GM18508 (cell line): Measurements from ENCODE around the gene RPRD2.
A peak's percentile ranks its signal among the peaks of the same experiment; 100 is the strongest.
"Not testable (repeated sequence)": the region's sequence is repeated elsewhere in the genome, so short reads cannot be mapped to it uniquely, and the experiment has no call there.

Experiments used
- ATAC-seq: cut with Tn5 transposase; IDR thresholded peaks from one replicate; pipeline ENCODE4 v1.9.1; 2021; ENCODE audit warnings: moderate number of reproducible peaks; ENCODE audit not compliant: insufficient read depth, unreplicated experiment

The RPRD2 gene

DNA sequence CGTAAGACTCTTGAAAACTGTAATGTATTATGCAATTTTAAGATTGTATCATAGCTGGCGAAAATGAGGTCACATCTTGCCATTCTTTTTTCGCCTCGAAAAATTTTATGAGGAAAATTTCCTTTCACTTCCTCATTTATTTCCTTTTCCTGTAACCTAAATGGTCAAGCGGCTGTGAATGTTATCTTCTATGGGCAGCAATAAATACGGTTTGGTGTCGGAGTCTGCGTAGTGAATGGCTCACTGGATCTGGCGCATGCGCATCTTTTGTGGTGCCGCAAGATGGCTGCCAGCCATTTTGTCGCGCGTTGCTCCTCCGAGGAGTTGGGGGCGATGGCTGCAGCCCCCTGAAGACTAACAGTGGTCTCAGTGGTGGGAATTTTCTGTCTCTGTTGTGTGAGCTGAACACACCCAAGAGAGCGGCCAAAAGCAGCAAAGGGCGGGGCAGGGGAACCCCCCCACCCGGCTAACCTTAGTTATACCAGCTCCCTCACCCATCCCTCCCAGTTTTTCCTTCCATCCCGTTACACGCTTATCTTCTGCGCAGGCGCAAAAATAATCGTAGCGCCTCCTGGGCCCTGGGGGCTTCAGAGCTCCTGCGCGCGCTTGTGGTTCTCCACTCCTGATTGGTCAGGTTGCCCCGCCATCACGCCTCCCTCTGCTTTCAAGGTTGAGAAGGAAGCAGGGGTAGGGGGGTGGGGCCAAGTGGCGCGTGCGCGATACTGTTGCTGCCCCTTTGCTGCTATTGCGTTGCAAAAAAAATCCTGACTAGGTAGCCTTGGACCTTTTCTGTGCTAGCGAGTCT lies at the start of gene RPRD2:
RPRD2 (plus strand) TSS at position 722 of the 805 bp plus-strand sequence. CDS start 568 bp downstream, outside the sequence.
- peak; percentile 62 for ATAC-seq

DNA sequence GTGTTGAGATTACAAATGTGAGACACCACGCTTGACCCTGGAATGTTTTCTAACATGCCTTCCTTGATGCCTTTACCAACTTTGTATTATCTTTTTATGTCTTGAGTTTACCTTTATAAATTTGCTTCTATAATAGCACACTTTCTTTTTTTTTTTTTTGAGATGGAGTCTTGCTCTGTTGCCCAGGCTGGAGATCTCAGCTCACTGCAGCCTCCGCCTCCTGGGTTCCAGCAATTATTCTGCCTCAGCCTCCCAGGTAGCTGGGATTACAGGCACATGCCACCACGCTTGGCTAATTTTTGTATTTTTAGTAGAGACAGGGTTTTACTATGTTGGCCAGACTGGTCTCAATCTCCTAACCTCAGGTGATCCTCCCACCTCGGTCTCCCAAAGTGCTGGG lies 49.3 kb upstream of the RPRD2 start:
- ATAC-seq = not testable (repeated sequence)

- ATAC-seq = no peak
Observed at GRCh38 chr1:150320667-150320978, 43.3 kb upstream of the RPRD2 start.

DNA sequence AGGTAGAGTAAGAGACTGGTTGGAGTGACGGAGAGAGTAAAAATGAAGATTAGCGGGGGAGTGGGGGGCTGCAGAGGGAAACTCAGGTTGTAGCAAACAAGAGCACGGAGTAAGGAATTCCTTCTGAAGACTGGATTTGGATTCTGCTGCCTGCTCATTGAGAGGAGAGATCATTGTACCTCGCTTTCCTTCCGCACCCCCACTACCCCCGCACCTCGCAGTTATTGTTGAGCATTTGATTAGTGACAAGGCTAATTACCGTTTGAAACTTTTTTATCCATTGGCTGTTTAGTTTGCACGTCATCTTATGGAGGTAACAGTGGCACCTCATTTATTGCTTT lies 42.2 kb upstream of the RPRD2 start:
- no peak for ATAC-seq

GRCh38 chr1:150322310-150322709 lies 41.6 kb upstream of the RPRD2 start:
- ATAC-seq = no peak

GRCh38 chr1:150332651-150333290 lies 31.2 kb upstream of the RPRD2 start:
- no peak for ATAC-seq

GRCh38 chr1:150346316-150346715 lies 17.6 kb upstream of the RPRD2 start:
- ATAC-seq = no peak

DNA sequence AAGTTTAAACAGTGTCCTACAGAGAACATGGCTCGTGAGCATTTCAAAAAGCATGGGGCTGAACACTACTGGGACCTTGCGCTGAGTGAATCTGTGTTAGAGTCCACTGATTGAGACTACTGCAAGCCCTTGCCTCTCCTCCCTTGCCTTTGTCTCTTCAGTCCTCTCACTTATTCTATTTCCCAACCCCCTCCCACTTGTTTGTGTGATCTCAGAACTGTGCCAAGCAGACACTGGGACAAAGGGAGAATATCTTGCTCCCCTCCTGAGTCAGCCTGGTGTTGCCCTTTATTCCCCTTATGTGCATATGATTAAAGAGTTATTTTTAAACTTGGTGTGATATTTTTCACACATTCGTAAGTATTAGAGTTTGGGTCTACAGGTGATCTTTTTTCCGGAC lies 11.1 kb upstream of the RPRD2 start:
- ATAC-seq = no peak

DNA sequence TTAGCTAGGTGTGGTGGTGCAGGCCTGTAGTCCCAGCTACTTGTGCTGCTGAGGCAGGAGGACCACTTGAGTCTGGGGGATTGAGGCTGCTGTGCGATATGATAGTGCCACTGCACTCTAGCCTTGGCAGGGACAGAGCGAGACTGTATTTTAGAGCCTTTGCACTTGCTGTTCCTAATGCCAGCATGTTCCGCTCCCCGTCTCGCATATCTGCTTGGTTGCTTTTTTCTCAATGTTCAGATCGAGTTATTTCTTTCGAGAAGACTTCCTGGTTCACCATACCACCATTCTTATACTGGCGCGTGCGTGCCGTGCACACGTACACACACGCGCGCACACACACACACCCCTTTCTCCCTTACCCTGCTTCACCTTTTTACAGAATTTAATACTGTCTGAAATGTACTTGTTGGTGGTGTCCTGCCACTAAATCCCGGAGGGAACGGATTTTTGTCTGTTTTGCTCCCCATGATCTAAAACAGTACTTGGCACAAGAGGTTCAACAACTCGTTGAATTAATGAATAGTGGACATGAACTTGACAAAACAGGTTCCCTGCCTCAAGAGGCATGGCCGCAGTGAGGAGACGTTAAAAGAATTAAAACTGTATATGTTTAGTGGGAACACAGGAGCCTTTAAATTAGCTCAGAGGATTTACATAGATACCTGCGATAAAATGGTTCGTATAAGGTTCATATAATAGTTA lies 1.1 kb upstream of the RPRD2 start:
- no peak for ATAC-seq

GRCh38 chr1:150364231-150365003 lies 470 bp downstream of the RPRD2 start:
- ATAC-seq = peak; percentile 12

- ATAC-seq = no peak
Observed at GRCh38 chr1:150365941-150366340, 2.0 kb downstream of the RPRD2 start.

- no peak for ATAC-seq
Observed at GRCh38 chr1:150366416-150367296, 2.7 kb downstream of the RPRD2 start.

GRCh38 chr1:150371110-150371509 lies 7.2 kb downstream of the RPRD2 start:
- ATAC-seq = no peak

- ATAC-seq = no peak
Observed at GRCh38 chr1:150372580-150372979, 8.6 kb downstream of the RPRD2 start.

- no peak for ATAC-seq
Observed at GRCh38 chr1:150376110-150376509, 12.2 kb downstream of the RPRD2 start.

- ATAC-seq = no peak
Observed at GRCh38 chr1:150383631-150384324, 19.8 kb downstream of the RPRD2 start.

DNA sequence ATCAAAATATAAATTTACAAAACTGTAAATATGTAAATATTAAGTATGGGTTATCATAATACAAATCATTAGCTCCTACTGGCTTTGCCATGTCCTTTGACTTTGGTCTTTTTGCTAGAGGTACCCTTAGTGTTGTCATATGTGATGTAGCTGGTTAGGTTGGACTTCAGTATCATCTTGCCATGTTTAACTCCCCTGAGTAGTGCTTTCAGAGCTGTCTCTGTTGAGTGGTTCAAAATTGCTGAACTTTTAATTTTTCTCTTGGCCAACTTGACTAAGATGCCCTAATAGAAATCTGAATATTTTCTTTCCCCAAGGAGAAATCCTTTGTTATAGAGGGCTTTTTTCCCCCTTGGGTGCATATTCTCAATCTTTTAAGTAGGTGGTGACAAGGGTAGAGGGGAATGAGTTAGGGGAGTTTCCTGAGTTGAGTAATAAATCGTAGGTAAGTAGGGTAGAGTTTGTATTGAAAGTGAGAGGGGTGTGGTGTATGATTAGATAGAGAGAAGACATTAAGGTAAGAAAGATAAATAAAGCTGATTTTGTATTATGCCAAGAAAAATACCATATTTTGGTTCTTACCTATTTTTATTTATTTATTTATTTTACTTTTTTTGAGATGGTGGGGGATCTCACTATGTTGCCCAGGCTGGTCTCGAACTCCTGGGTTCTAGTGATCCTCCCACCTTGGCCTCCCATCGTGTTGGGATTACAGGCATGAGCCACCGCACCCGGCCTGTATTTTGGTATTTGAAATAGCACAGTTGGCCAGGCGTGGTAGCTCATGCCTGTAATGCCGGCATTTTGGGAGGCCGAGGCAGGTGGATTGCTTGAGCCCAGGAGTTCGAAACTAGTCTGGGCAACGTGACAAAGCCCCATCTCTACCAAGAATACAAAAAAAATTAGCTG lies 21.8 kb downstream of the RPRD2 start:
- no peak for ATAC-seq

DNA sequence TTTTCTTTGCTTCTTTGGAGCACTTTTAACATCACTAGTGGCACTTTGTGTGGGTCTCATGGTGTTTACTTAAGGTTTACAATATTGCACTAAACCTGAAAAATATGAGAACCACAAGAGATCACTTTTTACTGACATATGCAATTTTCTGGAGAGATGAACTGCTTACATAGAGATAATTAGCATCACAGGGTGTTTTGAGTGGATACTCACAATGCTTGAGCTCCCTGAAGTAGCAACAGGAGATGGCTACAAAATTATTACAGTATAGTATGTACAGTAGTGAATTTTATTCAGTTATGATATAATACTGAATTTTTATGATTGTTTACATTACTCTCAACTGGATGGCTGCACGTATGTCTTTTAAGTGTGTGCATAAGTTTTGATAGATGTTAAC lies 22.6 kb downstream of the RPRD2 start:
- ATAC-seq = no peak
